HG02610 (cell line): Measurements from ENCODE around the gene RNF186.
"Not testable (repeated sequence)": the region's sequence is repeated elsewhere in the genome, so short reads cannot be mapped to it uniquely, and the experiment has no call there.

Experiments used
- ATAC-seq: cut with Tn5 transposase; IDR thresholded peaks from one replicate; pipeline ENCODE4 v1.9.1; 2021; ENCODE audit warnings: mild to moderate bottlenecking, moderate library complexity; ENCODE audit not compliant: unreplicated experiment

The RNF186 gene

GRCh38 chr1:19797827-19798226, 17.3 kb downstream of the RNF186 start:
- no peak for ATAC-seq

DNA sequence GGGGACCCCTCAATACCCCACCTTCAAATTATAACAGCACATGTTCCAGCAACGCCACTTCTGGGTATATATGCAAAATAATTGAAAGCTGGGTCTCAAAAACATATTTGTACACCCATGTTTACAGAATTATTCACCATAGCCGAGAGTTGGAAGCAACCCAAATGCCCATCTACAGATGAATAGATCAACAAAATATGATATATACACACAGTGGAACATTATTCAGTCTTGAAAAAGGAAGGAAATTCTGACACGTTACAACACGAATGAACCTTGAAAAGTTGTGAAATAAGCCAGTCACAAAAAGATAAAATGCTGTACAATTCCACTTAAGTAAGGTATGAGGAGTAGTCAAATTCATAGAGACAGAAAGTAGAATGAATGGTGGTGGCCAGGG, 20.5 kb downstream of the RNF186 start:
- ATAC-seq = no peak

DNA sequence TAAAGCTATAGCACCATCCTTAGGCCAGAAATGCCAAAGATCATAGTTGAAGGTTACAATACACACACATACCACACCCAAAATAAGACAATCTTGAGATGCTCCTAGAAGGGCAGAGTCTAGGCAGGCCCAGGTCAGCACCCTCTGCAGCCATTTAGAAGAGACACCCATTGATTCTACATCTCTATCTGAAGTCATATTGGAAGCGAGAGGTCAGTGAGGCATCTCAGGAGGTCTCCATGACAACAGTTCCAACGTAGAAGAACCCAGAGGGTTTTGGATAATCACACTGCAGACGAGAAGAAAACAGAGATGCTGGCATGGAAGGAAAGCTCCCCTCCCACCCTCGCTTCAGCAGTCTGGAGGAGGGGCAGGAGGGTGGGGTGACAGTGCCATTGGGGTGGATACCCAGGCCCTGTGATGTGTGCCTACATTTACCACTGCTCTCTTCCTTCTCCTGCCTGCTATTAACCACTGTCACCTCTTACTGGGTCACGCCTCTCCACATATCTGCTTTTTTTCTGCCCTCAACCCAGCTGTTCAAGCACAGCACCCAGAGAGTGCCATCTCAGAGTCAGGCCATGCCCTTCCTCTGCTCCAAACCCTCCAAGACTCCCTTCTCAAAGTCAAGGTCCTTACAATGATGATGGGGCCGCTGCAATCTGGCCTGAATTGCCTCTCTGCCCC, 21.6 kb downstream of the RNF186 start:
- no peak for ATAC-seq

DNA sequence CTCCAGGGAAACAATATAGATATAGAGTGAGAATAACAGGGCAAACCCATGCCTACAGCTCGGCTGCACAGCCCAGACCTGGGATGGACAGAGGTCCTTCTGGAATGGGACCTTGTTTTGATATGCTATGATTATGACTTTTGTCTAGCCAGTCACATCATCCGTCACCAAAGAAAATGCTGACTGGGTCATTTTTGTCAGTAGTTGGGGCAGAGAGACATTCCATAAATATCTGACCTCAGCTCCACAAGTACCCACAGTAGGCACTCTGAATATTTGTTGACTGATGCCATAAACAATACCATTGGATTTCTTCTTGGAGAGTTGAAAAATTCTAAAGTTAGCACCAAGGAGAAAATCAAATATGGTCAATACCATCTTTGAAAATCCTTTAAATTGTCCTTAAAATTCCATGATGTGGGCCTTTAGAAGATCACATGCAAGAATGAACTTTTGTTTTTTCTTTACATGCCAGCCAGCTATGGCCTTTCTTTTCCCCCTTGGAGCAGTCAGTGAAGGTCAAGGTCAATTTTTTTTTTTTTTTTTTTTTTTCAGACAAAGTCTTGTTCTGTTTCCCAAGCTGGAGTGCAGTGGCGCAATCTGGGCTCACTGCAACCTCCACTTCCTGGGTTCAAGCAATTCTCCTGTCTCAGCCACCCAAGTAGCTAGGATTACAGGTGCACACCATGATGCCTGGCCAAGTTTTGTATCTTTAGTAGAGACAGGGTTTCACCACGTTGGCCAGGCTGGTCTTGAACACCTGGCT, 22.7 kb downstream of the RNF186 start:
- no peak for ATAC-seq

DNA sequence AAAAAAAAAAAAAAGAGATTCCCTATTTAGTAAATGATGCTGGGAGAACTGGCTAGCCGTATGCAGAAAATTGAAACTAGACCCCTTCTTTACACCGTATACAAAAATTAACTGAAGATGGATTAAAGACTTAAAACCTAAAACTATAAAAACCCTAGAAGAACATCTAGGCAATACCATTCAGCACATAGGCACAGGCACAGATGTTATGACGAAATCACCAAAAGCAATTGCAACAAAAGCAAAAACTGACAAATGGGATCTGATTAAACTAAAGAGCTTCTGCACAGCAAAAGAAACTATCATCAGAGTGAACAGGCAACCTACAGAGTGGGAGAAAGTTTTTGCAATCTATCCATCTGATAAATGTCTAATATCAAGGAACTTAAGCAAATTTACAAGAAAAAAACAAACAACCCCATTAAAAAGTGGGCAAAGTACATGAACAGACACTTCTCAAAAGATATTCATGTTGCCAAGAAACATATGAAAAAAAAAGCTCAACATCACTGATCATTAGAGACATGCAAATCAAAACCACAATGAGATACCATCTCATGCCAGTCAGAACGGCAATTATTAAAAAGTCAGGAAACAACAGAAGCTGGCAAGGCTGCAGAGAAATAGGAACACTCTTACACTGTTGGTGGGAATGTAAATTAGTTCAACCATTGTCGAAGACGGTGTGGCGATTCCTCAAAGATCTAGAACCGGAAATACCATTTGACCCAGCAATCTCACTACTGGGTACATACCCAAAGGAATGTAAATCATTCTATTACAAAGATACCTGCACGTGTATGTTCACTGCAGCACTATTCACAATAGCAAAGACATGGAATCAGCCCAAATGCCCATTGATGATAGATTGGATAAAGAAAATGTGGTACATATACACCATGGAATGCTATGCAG, 24.8 kb downstream of the RNF186 start:
- ATAC-seq = not testable (repeated sequence)

DNA sequence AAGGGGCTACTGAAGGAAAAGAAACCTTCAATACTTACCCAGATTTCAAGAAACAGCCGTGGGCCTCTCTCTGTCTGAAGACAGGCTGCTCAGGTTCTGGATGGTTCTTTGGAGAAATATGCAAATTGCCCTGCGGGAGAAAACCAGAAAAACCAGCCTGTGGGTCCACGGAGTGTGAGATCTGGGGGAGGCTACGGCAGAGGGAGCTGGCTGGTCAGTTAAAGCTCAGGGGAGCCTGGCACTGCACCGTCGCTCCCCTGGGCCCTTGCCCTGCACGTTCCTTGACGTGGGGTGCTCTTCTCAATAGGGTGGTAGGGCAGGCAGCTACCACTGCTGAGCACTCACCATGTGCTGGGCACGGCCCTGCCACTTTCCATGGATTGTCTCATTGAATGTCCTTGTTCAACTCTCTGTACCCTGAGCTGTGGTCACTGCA, 28.1 kb downstream of the RNF186 start:
- ATAC-seq = no peak

DNA sequence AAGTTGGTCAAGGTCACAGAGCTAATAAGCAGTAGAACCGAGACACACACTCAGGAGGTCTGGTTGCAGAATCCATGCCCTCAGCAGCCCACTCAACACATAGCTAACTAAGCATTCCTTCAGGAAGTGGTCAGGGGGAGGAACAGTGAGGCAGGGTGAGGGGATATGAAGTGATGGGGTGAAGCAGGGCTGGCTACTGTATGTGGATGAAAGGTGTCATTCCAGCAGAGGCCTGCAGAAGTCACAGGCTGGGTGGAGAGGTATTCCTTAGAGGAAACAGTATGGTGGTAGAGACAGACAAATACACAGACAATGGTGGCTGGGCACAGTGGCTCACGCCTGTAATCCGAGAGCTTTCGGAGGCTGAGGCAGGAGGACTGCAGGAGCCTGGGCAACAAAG, 29.4 kb downstream of the RNF186 start:
- ATAC-seq = no peak

DNA sequence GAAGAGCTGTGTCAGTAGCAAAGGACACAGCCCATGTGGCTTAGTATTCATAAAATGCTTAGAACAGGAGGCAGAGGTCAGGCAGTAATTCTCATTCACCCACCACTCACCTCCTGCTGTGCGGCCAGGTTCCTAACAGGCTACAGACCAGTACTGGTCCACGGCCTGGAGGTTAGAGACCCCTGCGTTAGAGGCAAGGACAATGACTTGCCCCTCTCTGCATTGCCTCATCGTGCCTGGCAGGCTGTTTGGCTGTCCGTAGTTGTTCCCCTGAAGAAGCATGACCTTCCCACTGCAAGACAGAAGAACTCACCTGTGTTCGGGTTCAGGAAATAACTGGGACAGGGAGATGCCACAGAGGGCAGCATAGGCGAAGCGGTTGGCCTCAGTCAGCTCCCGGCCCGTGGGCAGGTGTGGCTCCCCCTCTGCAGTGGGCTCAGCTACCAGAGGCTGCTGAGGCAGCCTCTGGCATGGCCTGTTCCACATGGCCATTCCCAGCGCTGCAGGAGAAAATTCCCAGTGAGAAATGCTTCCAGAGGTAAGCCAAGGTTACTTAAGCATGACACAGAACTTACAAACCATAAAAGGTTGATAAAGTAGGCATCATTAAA, 34.7 kb downstream of the RNF186 start:
- ATAC-seq = no peak

GRCh38 chr1:19776933-19777332, 38.1 kb downstream of the RNF186 start:
- no peak for ATAC-seq

DNA sequence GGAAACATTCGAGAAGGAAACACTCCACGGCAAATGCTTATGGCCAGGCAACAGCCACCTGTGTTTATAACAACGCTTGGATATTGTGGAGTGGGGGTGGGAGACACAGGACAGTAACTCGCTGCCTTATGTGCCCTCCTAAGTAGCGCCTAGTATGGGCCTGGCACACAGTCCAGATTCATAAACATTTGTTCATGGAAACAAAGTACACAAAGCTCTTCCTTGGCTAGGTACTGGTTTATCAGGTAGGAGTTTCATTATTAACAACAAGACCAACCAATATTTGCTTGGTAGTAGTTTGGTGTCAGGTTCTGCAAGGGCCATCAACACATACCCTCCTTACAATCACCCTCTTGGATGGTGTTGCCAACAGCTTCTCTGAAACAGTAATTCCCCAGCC, 38.8 kb downstream of the RNF186 start:
- ATAC-seq = no peak

DNA sequence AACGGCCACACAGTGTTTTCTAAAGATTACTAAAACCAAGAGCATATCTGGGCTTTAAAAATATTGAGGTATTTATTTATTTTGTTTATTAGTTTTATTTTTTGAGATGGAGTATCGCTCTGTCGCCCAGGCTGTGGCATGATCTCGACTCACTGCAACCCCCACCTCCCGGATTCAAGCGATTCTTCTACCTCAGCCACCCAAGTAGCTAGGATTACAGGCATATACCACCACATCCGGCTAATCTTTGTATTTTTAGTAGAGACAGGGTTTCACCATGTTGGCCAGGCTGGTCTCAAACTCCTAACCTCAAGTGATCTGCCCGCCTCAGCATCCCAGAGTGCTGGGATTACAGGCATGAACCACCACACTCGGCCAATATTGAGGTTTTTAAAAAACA, 39.3 kb downstream of the RNF186 start:
- no peak for ATAC-seq

DNA sequence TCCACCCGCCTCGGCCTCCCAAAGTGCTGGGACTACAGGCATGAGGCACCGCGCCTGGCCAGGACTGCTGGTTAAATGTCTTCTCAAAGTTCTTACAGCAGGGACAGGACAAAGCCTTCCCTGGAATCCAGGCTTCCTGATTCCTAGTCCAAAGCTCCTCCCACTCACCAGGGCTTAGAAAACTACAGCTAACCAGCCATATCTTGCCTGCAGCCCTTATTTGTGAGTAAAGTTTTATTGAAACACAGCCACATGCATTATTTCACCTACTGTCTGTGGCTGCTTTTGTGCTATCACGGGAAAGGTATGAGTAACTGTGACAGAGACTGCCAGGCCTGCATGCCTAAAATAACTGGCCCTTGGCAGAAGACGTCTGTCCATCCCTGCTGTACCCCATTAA, 39.8 kb downstream of the RNF186 start:
- ATAC-seq = no peak

DNA sequence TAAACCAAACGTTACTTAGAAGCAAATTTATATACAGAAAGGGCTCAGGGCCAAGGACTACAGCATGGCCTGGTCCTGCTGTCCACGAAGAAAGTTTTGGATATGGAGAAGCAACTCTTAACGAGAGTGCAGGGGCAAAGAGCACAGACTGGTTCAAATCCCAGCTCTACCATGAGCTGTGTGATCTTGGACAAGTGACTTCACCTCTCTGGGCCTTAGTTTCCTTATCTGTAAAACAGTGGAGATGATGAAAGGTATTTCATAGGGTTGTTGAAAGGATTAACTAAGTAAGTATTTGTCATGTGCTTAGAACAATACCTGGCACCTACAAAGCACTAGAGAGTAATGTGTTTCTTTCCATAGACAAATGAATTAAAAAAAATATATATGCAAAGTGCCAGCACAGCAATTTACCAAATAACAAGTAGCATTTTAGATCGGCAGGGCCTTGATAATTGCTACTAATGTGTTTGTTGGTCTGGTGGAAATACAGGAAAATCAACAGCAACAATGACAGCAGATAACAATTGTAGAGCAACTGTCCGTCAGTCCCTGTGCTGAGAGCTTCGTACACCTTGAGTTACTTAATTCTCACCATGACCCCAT, 40.8 kb downstream of the RNF186 start:
- ATAC-seq = no peak

DNA sequence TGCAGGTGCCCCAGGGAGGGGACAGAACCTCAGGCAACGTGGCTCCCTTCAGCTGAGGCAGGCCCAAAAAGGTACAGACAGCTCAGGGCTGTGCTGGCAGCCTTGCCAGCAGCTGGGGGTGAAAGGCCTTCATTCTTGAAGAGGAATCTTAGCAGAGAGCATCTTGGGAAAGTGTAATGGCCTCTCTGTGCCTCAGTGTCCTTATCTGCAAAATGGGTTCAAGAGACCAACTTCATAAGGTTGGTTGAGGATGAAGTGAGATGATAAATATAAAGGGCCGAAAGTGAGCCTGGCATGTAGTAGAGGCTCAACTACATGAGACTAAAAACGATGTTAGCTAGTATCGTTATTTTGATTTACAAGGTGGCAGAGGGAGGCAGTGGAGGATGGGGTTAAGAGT, 41.6 kb downstream of the RNF186 start:
- no peak for ATAC-seq

- no peak for ATAC-seq
These were observed 43.0 kb downstream of the RNF186 start for GRCh38 chr1:19772053-19772452.

- no peak for ATAC-seq
These were observed 43.7 kb downstream of the RNF186 start for GRCh38 chr1:19771350-19771749.

DNA sequence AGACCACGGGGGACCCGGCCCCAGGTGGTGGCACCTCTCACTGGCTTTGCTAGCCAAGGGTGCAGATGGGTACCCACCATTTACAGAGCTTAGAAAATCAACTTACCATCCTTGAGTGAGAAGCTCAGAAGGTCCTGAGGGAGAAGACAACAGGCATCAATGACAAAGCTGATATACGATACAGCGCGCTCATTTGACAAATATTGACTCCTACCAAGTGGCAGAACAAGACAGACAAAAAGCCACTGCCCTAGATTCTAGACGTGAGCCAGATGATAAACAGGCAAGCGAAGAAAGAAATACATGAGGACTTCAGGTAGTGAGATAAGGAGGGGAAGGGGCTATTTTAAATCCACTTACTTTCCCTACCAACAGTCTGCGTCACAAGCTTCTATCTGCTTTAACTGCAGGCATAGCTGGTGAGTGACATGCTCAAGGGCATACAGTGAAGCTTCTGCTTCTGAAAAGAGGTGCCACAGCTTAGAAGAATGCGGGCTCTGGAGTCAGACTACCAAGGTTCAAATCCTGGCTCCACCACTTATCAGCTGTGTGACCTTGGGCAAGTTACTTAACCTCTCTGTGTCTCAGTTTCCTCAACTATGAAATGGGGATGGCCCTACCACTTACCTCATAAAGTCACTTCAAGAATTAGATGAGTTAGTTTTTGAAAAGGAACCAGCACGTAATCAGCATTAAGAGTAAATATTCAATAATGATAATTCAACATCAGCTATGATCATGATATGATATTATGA, 44.5 kb downstream of the RNF186 start:
- ATAC-seq = no peak

GRCh38 chr1:19769211-19769932, 45.7 kb downstream of the RNF186 start:
- ATAC-seq = no peak
